ENCODE data around the gene TIE1.

Gene TIE1

GRCh38 chr1:43300378-43301094, at the start of gene TIE1:
Gene TIE1, plus strand, starts transcription at chr1:43300982. Its CDS starts 90 bp downstream, at chr1:43301072.
- DNase-seq (ENCODE audit: low read depth in 2 of 3, low spot score in 2 of 3) = no peak

GRCh38 chr1:43251024-43251423, 49.8 kb upstream of the TIE1 start:
- DNase-seq (ENCODE audit: low read depth in 2 of 3, low spot score in 2 of 3) = no peak

- no peak for DNase-seq (ENCODE audit: low read depth in 2 of 3, low spot score in 2 of 3)
Measured at GRCh38 chr1:43252225-43252624, 48.6 kb upstream of the TIE1 start.

- no peak for DNase-seq (ENCODE audit: low read depth in 2 of 3, low spot score in 2 of 3)
Measured at GRCh38 chr1:43253173-43253572, 47.6 kb upstream of the TIE1 start.

- DNase-seq (ENCODE audit: low read depth in 2 of 3, low spot score in 2 of 3) = no peak
Measured at GRCh38 chr1:43253876-43254275, 46.9 kb upstream of the TIE1 start.

- DNase-seq (ENCODE audit: low read depth in 2 of 3, low spot score in 2 of 3) = no peak
Measured at GRCh38 chr1:43255438-43256210, 45.2 kb upstream of the TIE1 start.

- DNase-seq (ENCODE audit: low read depth in 2 of 3, low spot score in 2 of 3) = no peak
Measured at GRCh38 chr1:43256675-43257570, 43.9 kb upstream of the TIE1 start.

GRCh38 chr1:43258370-43258769, 42.4 kb upstream of the TIE1 start:
- no peak for DNase-seq (ENCODE audit: low read depth in 2 of 3, low spot score in 2 of 3)

- no peak for DNase-seq (ENCODE audit: low read depth in 2 of 3, low spot score in 2 of 3)
Measured at GRCh38 chr1:43265431-43265830, 35.4 kb upstream of the TIE1 start.

- no peak for DNase-seq (ENCODE audit: low read depth in 2 of 3, low spot score in 2 of 3)
Measured at GRCh38 chr1:43266881-43267280, 33.9 kb upstream of the TIE1 start.

GRCh38 chr1:43267291-43267805, 33.4 kb upstream of the TIE1 start:
- DNase-seq (ENCODE audit: low read depth in 2 of 3, low spot score in 2 of 3) = no peak

- DNase-seq (ENCODE audit: low read depth in 2 of 3, low spot score in 2 of 3) = no peak
Measured at GRCh38 chr1:43267818-43268425, 32.9 kb upstream of the TIE1 start.

- no peak for DNase-seq (ENCODE audit: low read depth in 2 of 3, low spot score in 2 of 3)
Measured at GRCh38 chr1:43269627-43270375, 31.0 kb upstream of the TIE1 start, which contains the start of gene TMEM125. Gene TMEM125, plus strand, starts transcription at chr1:43269983. Its CDS starts 2,740 bp downstream, at chr1:43272723.

GRCh38 chr1:43270421-43271095, 30.2 kb upstream of the TIE1 start:
- DNase-seq (ENCODE audit: low read depth in 2 of 3, low spot score in 2 of 3) = no peak

GRCh38 chr1:43271186-43272118, 29.3 kb upstream of the TIE1 start:
- DNase-seq (ENCODE audit: low read depth in 2 of 3, low spot score in 2 of 3) = no peak

GRCh38 chr1:43272161-43272560, 28.6 kb upstream of the TIE1 start:
- no peak for DNase-seq (ENCODE audit: low read depth in 2 of 3, low spot score in 2 of 3)

- no peak for DNase-seq (ENCODE audit: low read depth in 2 of 3, low spot score in 2 of 3)
Measured at GRCh38 chr1:43272576-43273571, 27.9 kb upstream of the TIE1 start.
